Nephron (organoid): ENCODE measurements around the gene PHAF1.

Experiments used
- H3K27ac Mint-ChIP-seq, 3 experiments: 2 replicates each; pipeline ENCODE4 v1.8.0; 2020; ENCODE audit warnings: mixed read lengths in 3 of 3, mild to moderate bottlenecking in 2 of 3, moderate library complexity in 1 of 3
- H3K27me3 Mint-ChIP-seq: 2 replicates; pipeline ENCODE4 v1.8.0; 2021; ENCODE audit warnings: low read depth, mild to moderate bottlenecking, moderate library complexity, mixed read lengths
- H3K36me3 Mint-ChIP-seq: 2 replicates; pipeline ENCODE4 v1.8.0; 2020; ENCODE audit warnings: low read depth, mixed read lengths
- H3K4me1 Mint-ChIP-seq: 2 replicates; pipeline ENCODE4 v1.8.0; 2020; ENCODE audit warnings: mixed read lengths
- H3K4me3 Mint-ChIP-seq, 3 experiments: 2 replicates each; pipeline ENCODE4 v1.8.0; 2020; ENCODE audit warnings: mild to moderate bottlenecking in 3 of 3, mixed read lengths in 3 of 3, moderate library complexity in 2 of 3
- H3K9me3 Mint-ChIP-seq: 2 replicates; pipeline ENCODE4 v1.8.0; 2020; ENCODE audit warnings: mixed read lengths
- TF ChIP-seq, protein P1 (sequence below), 3 experiments: fragments of 200-600 bp; sonication (generic); IDR thresholded peaks; one replicate each; pipeline ENCODE4 v1.5.0; 2021; ENCODE audit warnings: antibody characterized with exemption in 3 of 3; ENCODE audit not compliant: unreplicated experiment in 3 of 3

The PHAF1 gene

DNA sequence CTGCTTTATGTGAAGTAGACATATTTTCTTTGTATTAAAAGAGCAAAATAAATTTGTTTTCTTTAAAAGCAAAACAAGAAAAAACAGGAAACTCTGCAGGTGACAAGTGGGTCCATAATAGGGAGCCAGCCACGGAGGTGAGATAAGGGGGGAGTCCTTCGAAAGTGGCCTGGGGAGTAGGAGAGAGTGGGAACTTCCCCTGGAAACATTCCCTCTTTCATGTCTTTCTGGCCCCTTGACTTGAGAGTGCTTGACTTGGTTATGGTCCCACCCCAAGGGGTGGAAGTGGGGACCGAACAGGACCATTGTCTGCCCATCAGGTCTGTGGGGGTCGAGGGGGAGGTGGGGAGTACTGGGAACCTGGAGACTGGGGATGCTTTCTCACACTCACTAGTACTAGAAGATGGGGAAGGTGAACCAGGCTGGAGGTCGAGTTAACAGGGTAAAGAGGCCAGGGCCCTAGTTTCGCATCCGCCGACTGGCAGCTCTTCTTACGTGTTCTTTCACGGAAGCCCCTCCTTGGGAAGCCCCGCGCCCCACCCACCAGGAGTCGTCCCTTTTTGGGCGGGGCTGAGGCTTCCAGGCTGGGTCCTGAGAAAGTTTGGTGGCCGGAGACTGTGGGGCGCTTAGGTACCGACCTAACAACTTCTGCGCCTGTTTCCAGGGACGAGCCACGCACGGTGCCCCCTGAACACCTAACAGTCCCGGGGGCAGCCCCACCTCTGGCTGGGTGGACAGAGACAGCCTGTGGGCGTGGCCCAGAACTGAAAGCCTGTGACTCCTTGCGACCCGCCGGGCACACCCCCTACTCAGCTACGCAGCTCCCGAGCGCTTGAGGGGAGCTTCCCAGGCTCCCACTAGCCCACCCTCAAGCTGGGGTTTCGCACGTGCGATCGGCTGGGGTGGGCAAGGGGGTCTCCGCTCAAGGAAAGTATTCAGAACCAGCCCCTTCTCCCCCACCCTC, 49.2 kb downstream of the PHAF1 start:
- TF ChIP-seq, protein P1, sequence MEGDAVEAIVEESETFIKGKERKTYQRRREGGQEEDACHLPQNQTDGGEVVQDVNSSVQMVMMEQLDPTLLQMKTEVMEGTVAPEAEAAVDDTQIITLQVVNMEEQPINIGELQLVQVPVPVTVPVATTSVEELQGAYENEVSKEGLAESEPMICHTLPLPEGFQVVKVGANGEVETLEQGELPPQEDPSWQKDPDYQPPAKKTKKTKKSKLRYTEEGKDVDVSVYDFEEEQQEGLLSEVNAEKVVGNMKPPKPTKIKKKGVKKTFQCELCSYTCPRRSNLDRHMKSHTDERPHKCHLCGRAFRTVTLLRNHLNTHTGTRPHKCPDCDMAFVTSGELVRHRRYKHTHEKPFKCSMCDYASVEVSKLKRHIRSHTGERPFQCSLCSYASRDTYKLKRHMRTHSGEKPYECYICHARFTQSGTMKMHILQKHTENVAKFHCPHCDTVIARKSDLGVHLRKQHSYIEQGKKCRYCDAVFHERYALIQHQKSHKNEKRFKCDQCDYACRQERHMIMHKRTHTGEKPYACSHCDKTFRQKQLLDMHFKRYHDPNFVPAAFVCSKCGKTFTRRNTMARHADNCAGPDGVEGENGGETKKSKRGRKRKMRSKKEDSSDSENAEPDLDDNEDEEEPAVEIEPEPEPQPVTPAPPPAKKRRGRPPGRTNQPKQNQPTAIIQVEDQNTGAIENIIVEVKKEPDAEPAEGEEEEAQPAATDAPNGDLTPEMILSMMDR (IDR thresholded peaks at IDR 0.05; ENCODE audit: unreplicated experiment in 3 of 3) = no peak
- no peaks in the 10 kb centered on the region for H3K36me3 Mint-ChIP-seq
- H3K9me3 Mint-ChIP-seq = no peaks in the 10 kb centered on the region

DNA sequence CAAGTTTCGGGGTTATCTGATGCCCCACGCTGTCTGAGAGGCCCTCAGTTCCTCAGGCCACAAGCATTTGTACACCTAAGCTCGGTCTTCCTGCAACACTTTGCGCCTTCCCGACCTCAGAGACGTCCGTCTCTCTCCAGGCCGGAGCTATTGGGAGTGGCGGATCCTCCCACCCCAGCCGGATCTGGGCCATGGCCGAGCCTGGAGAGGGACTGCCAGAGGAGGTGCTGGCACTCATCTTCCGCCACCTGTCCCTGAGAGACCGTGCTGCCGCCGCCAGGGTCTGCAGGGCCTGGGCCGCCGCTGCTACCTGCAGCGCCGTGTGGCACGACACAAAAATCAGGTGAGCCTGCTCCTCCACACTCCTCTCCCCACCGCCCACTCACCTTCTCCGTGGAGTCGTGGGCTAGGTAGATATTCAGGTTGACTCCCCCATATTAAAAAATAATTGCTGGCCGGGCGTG, 51.9 kb downstream of the PHAF1 start:
- Mint-ChIP-seq H3K27ac (no peak overlapping the region), H3K4me1 (peaks cover 19% of the 10 kb centered on the region), H3K36me3 (no peaks in the 10 kb centered on the region), H3K9me3 (no peaks in the 10 kb centered on the region), H3K27me3 (peaks cover 94% of the 10 kb centered on the region), H3K4me3 (peak overlapping the region; percentile 38 to 77 (median 76))
- TF ChIP-seq, protein P1 (IDR thresholded peaks at IDR 0.05; ENCODE audit: unreplicated experiment in 3 of 3) = no peak

More for the DNA sequence above, 49.2 kb downstream of the PHAF1 start:
- peaks cover 93% of the 10 kb centered on the region for H3K27me3 Mint-ChIP-seq
- peaks cover 19% of the 10 kb centered on the region for H3K4me1 Mint-ChIP-seq
- no peak overlapping the region for H3K27ac Mint-ChIP-seq
- peak overlapping the region; percentile 73 to 86 (median 85) for H3K4me3 Mint-ChIP-seq

DNA sequence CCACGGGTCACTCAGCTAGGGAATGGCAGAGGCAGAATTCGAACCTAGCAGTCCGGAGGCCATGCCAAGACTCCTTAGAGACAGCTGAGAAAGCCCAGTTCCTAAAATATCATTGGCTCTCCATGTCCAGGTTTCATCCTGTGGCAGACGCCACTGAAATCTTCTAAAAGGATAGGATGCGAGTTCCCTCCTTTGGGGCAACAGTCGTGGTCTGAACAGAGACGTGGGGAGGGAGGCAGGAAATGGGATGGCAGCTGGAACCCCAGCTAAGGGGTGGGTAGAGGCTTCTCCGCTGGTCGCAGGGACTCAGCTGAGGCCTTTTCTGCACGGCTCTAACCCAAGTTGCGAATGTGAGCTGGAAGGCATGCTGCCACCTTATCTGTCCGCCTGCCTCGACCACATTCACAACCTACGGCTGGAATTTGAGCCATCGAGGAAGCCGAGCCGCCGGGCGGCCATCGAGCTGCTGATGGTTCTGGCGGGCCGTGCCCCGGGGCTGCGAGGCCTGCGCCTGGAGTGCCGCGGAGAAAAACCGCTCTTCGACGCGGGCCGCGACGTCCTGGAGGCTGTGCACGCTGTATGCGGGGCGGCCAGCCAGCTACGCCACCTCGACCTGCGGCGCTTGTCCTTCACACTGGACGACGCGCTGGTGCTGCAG, 52.9 kb downstream of the PHAF1 start:
- Mint-ChIP-seq H3K27me3 (peaks cover 94% of the 10 kb centered on the region), H3K9me3 (no peaks in the 10 kb centered on the region), H3K4me3 (peak overlapping the region; percentile 60 to 77 (median 76)), H3K27ac (no peak overlapping the region), H3K4me1 (peaks cover 19% of the 10 kb centered on the region), H3K36me3 (no peaks in the 10 kb centered on the region)
- TF ChIP-seq, protein P1 (IDR thresholded peaks at IDR 0.05; ENCODE audit: unreplicated experiment in 3 of 3) = no peak

DNA sequence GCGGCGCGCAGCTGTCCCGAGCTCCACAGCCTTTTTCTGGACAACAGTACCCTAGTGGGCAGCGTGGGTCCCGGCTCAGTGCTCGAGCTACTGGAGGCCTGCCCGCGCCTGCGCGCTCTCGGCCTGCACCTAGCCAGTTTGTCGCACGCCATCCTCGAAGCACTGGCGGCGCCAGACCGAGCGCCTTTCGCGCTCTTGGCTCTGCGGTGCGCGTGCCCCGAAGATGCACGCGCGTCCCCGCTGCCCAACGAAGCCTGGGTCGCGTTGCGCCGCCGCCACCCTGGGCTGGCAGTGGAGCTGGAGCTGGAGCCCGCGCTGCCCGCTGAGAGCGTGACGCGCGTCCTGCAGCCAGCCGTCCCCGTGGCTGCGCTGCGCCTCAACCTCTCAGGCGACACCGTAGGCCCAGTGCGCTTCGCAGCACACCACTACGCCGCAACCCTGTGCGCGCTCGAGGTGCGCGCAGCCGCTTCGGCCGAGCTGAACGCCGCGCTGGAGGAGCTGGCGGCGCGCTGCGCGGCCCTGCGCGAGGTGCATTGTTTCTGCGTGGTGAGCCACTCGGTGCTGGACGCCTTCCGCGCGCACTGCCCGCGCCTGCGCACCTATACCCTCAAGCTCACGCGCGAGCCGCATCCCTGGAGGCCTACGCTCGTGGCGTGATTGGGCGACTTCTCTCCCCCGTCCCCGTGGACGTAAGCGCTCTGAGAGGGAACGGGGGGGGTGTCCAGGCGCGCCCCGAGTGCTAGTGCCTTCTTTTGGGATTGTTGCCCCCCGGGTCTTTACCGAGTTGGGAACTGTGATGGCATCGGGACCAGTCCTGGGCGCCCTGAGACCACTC, 53.6 kb downstream of the PHAF1 start:
- Mint-ChIP-seq H3K27ac (no peak overlapping the region), H3K4me1 (peaks cover 22% of the 10 kb centered on the region), H3K27me3 (peaks cover 94% of the 10 kb centered on the region), H3K9me3 (no peaks in the 10 kb centered on the region), H3K4me3 (peak overlapping the region; percentile 30 to 67 (median 64)), H3K36me3 (no peaks in the 10 kb centered on the region)
- TF ChIP-seq, protein P1 (IDR thresholded peaks at IDR 0.05; ENCODE audit: unreplicated experiment in 3 of 3) = no peak

DNA sequence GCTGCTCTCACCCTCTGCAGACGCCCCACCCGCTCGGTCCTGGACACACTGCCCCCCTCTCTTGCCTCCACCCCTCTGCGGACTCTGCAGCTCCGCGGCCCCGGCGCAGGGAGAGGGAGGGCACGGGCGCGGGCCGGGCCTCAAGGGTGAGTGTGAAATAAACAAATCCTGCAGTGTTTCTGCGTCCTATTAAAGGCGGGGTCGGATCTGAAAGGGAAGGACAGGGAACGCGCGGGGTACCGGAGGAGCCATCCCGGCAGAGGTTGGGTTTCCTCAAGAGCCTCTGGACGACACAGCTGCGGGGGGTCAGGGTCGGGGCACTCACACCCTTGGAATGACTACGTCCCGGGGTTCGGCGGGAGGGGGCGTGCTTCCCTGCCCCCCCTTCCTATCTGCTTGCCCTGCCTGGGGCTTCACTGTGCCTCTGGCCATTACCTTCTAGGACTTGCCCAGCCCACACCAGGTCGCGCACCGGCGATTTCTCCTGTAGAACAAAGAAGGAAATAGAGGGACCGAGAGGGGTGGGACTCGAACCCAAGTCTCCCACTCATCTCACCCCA, 54.3 kb downstream of the PHAF1 start:
- Mint-ChIP-seq H3K9me3 (no peaks in the 10 kb centered on the region), H3K4me3 (peak overlapping the region; percentile 30 to 67 (median 64)), H3K4me1 (peaks cover 21% of the 10 kb centered on the region), H3K27ac (no peak overlapping the region), H3K27me3 (peaks cover 94% of the 10 kb centered on the region), H3K36me3 (no peaks in the 10 kb centered on the region)
- TF ChIP-seq, protein P1 (IDR thresholded peaks at IDR 0.05; ENCODE audit: unreplicated experiment in 3 of 3) = no peak
